Embryonic facial prominence (tissue), 1 donor: ENCODE results near the gene ZBTB46.
"Not testable (repeated sequence)": the region's sequence is repeated elsewhere in the genome, so short reads cannot be mapped to it uniquely, and the experiment has no call there.

Experiments used
- DNase-seq: peaks from one replicate; pipeline ENCODE4 v3.0.0-alpha.2; 2016; ENCODE audit errors: extremely low spot score

The ZBTB46 gene

GRCh38 chr20:63735859-63736718 is 95.0 kb downstream of the ZBTB46 start, which contains the start of gene LIME1:
Gene LIME1 (plus strand): TSS chr20:63736664. CDS start chr20:63737550, 886 bp downstream.
- no peak for DNase-seq

- no peak for DNase-seq
These were observed 95.9 kb downstream of the ZBTB46 start for GRCh38 chr20:63734946-63735858.

- DNase-seq = no peak
These were observed 96.7 kb downstream of the ZBTB46 start for GRCh38 chr20:63734111-63734945.

GRCh38 chr20:63733579-63734081 is 97.4 kb downstream of the ZBTB46 start:
- DNase-seq = no peak

GRCh38 chr20:63733117-63733516 is 97.9 kb downstream of the ZBTB46 start:
- no peak for DNase-seq

GRCh38 chr20:63732118-63733095 is 98.7 kb downstream of the ZBTB46 start:
- DNase-seq = no peak

- DNase-seq = no peak
These were observed 99.7 kb downstream of the ZBTB46 start for GRCh38 chr20:63731410-63731809.

- not testable (repeated sequence) for DNase-seq
These were observed 100.8 kb downstream of the ZBTB46 start for GRCh38 chr20:63730189-63730733.

- not testable (repeated sequence) for DNase-seq
These were observed 108.0 kb downstream of the ZBTB46 start for GRCh38 chr20:63722967-63723622.

- no peak for DNase-seq
These were observed 112.1 kb downstream of the ZBTB46 start for GRCh38 chr20:63718996-63719395.

- DNase-seq = no peak
These were observed 116.2 kb downstream of the ZBTB46 start for GRCh38 chr20:63714858-63715257.

GRCh38 chr20:63712191-63712590 is 118.9 kb downstream of the ZBTB46 start:
- no peak for DNase-seq

GRCh38 chr20:63711085-63711645 is 119.9 kb downstream of the ZBTB46 start:
- no peak for DNase-seq

GRCh38 chr20:63709149-63709527 is 121.9 kb downstream of the ZBTB46 start:
- DNase-seq = no peak

- DNase-seq = no peak
These were observed 122.5 kb downstream of the ZBTB46 start for GRCh38 chr20:63708301-63709148.

- peak; percentile 46 for DNase-seq
These were observed 123.3 kb downstream of the ZBTB46 start, which contains the start of the genes ARFRP1 and ZGPAT for GRCh38 chr20:63707558-63708300. Gene ARFRP1 (minus strand): TSS chr20:63707976. CDS start chr20:63707091, 885 bp downstream. Gene ZGPAT (plus strand): TSS chr20:63708039. CDS start chr20:63708581, 542 bp downstream.
